Spleen (tissue), 7 donors: Measurements from ENCODE around the gene IBA57.

Experiments
- CTCF ChIP-seq, 11 experiments: fragments of 200-600 bp in 7 of 11; fragments of 450-650 bp in 4 of 11; sonication (generic) in 4 of 11; IDR thresholded peaks in 8 of 11; conservative IDR thresholded peaks in 3 of 11; 1 replicate in 7 of 11; 2 replicates in 4 of 11; pipeline versions ENCODE4 v1.4.0 to v1.8.0; 2016 to 2021; ENCODE audit warnings: antibody characterized with exemption in 11 of 11, inconsistent platforms in 4 of 11, mild to moderate bottlenecking in 1 of 11
- POLR2A ChIP-seq, 3 donors: fragments of 450-650 bp; IDR thresholded peaks; one replicate each; pipeline ENCODE4 v1.5.1; 2017; ENCODE audit warnings: antibody characterized with exemption in 3 of 3, mild to moderate bottlenecking in 1 of 3
- POLR2AphosphoS5 ChIP-seq, 3 donors: sonication (generic); formaldehyde crosslinking; IDR thresholded peaks; one replicate each; pipeline ENCODE4 v1.5.1; 2017; ENCODE audit warnings: antibody characterized with exemption in 3 of 3
- donor health status: DM: no; HTN: no; CAD: no; lungs with moderate emphysema.
- donor health status: DM: no; HTN: no; CAD: no.
- donor health status: DM: no; HTN: no; CAD: no.

GRCh38 chr1:228117335-228117734 lies 48.3 kb upstream of the IBA57 start:
- TF ChIP-seq POLR2A (IDR thresholded peaks at IDR 0.05) (no peak), CTCF (IDR thresholded peaks at IDR 0.05 in 8 of 11, conservative IDR thresholded peaks at IDR 0.05 in 3 of 11) (no peak), POLR2AphosphoS5 (IDR thresholded peaks at IDR 0.05) (no peak)
